Lung (tissue), 16 donors: Measurements from ENCODE around the gene RNF14. TPM values are rescaled to one million over a fixed set of nuclear protein-coding genes. Genes with fewer than 3 reads are reported as not detected.
"Not testable (repeated sequence)": the region's sequence is repeated elsewhere in the genome, so short reads cannot be mapped to it uniquely, and the experiment has no call there.

Experiments used
- ATAC-seq: fragments of 200-7000 bp; cut with Tn5 transposase; one replicate; pipeline ENCODE4 v1.9.1; 2020; ENCODE audit warnings: moderate number of reproducible peaks; ENCODE audit not compliant: insufficient read depth, low FRiP score
- DNase-seq, 3 donors: peaks; one replicate each; pipeline ENCODE4 v3.0.0-alpha.2; 2013 to 2017
- H3K27ac ChIP-seq, 2 donors: one replicate each; pipeline ENCODE4 v1.5.1; 2013; ENCODE audit warnings: mild to moderate bottlenecking in 2 of 2, moderate library complexity in 2 of 2, control low read depth in 1 of 2, inconsistent platforms in 1 of 2, low read depth in 1 of 2, low read length in 1 of 2
- H3K27me3 ChIP-seq, 3 donors: one replicate each; pipeline ENCODE4 v1.5.1; 2013; ENCODE audit warnings: low read length in 2 of 3; ENCODE audit not compliant: control insufficient read depth in 3 of 3, insufficient read depth in 3 of 3
- H3K36me3 ChIP-seq, 4 donors: one replicate each; pipeline ENCODE4 v1.5.1; 2013; ENCODE audit warnings: low read length in 4 of 4, mild to moderate bottlenecking in 1 of 4, moderate library complexity in 1 of 4; ENCODE audit not compliant: control insufficient read depth in 4 of 4, insufficient read depth in 4 of 4
- H3K4me1 ChIP-seq, 5 donors: one replicate each; pipeline ENCODE4 v1.5.1; 2013; ENCODE audit warnings: low read length in 5 of 5, mild to moderate bottlenecking in 2 of 5, moderate library complexity in 1 of 5; ENCODE audit not compliant: control insufficient read depth in 5 of 5, insufficient read depth in 5 of 5
- H3K4me3 ChIP-seq: one replicate; pipeline ENCODE4 v1.5.1; 2013; ENCODE audit warnings: mild to moderate bottlenecking, control low read depth, moderate library complexity
- H3K9ac ChIP-seq, 2 donors: one replicate each; pipeline ENCODE4 v1.5.1; 2013; ENCODE audit warnings: low read length in 2 of 2, control low read depth in 1 of 2; ENCODE audit not compliant: insufficient read depth in 1 of 2
- H3K9me3 ChIP-seq, 4 donors: one replicate each; pipeline ENCODE4 v1.5.1; 2013; ENCODE audit warnings: low read length in 3 of 4, mild to moderate bottlenecking in 1 of 4, moderate library complexity in 1 of 4; ENCODE audit not compliant: control insufficient read depth in 4 of 4, insufficient read depth in 3 of 4
- CTCF ChIP-seq: IDR thresholded peaks from 2 replicates; pipeline ENCODE4 v1.5.1; 2012; ENCODE audit warnings: mild to moderate bottlenecking; ENCODE audit errors: control extremely low read depth, extremely low read depth
- WGBS, 2 donors: extraction: QIAGEN DNeasy Blood & Tissue Kit; methylation state at CpG; one replicate each; pipeline ENCODE4 v1.1.7; 2013; 5-methylcytosine and 5-hydroxymethylcytosine counted together
- long read RNA-seq, 5 donors: transcript quantifications; one replicate each; lab custom pipeline, GENCODE V29; 2026
- polyA plus RNA-seq, 2 donors: library from polyadenylated mRNA; stranded (reverse); fragments of 200-250 nt; gene quantifications; one replicate each; pipeline ENCODE4 v1.2.1, GENCODE V29; 2013
- total RNA-seq, 2 donors: library from RNA; depleted of rRNA in 1 of 2; stranded (reverse); fragments of >200 nt in 1 of 2; gene quantifications; one replicate each; pipeline ENCODE4 v1.2.1, GENCODE V29; 2014 to 2021
- donor health status: control.
- donor health status: control.
- donor health status: Bipolar disorder and iron deficiency.
- donor health status: healthy.
- donor health status: DM: yes; HTN: yes; CAD: no.

The RNF14 gene
- total RNA-seq (10 to 100 TPM; 53.3 to 66.0 TPM), polyA plus RNA-seq (10 to 100 TPM; 16.8 to 36.9 TPM)
- long read RNA-seq, donor 1, full-length matches to known transcripts = 4 of 9 reads
- long read RNA-seq, donor 1, partial matches to known transcripts = 5 of 9 reads
- long read RNA-seq, donor 1, other reads (novel, unspliced or antisense) = 0 of 9 reads
- long read RNA-seq, donor 2, full-length matches to known transcripts = 2 of 2 reads
- long read RNA-seq, donor 2, partial matches to known transcripts = 0 of 2 reads
- long read RNA-seq, donor 2, other reads (novel, unspliced or antisense) = 0 of 2 reads
- long read RNA-seq, donor 3, full-length matches to known transcripts = 2 of 2 reads
- long read RNA-seq, donor 3, partial matches to known transcripts = 0 of 2 reads
- long read RNA-seq, donor 3, other reads (novel, unspliced or antisense) = 0 of 2 reads
- long read RNA-seq, donor 4, full-length matches to known transcripts = 1 of 10 reads
- long read RNA-seq, donor 4, partial matches to known transcripts = 9 of 10 reads
- long read RNA-seq, donor 4, other reads (novel, unspliced or antisense) = 0 of 10 reads
- long read RNA-seq, donor 5, full-length matches to known transcripts = 5 of 11 reads
- long read RNA-seq, donor 5, partial matches to known transcripts = 6 of 11 reads
- long read RNA-seq, donor 5, other reads (novel, unspliced or antisense) = 0 of 11 reads

- peak within 1 kb of the TSS; percentile 83 for H3K4me3 ChIP-seq
- peak; percentile 95 to 96 (median 95) for DNase-seq
- WGBS, 2 donors = 0 to 1% methylated on average over 62 to 63 of the region's 63 CpGs
- peaks cover 0 to 16% (median 8%) of the 10 kb centered on the region in 5 donors for H3K4me1 ChIP-seq
- H3K27me3 ChIP-seq = no peaks in the 10 kb centered on the region
- no peaks in the 10 kb centered on the region for H3K9me3 ChIP-seq
- TF ChIP-seq CTCF = peak; percentile 78
- H3K27ac ChIP-seq = peak within 1 kb of the TSS; percentile 96 to 100
- peak within 1 kb of the TSS; percentile 93 to 94 for H3K9ac ChIP-seq
- peak; percentile 96 for ATAC-seq
- peaks cover 3 to 7% (median 4%) of the 10 kb centered on the region in 4 donors for H3K36me3 ChIP-seq
These were observed at the start of gene RNF14 for GRCh38 chr5:141968914-141969608. TSS of gene RNF14 (plus strand) at chr5:141969105. CDS start at chr5:141973589, 4,484 bp downstream.

- Histone ChIP-seq H3K4me1 (peaks cover 3 to 11% (median 5%) of the 10 kb centered on the region in 5 donors), H3K27ac (no peak overlapping the region), H3K9me3 (no peaks in the 10 kb centered on the region), H3K9ac (no peak overlapping the region), H3K27me3 (peaks cover 0 to 11% (median 0%) of the 10 kb centered on the region in 3 donors), H3K4me3 (no peak overlapping the region), H3K36me3 (no peaks in the 10 kb centered on the region)
- TF ChIP-seq CTCF = no peak
- ATAC-seq (no peak), DNase-seq (no peak)
- WGBS, 2 donors = 92 to 94% methylated on average over 8 of the region's 8 CpGs
These were observed 49.4 kb upstream of the RNF14 start for GRCh38 chr5:141919218-141920119.

GRCh38 chr5:141920771-141921170 lies 48.1 kb upstream of the RNF14 start:
- ATAC-seq (no peak), DNase-seq (no peak)
- Histone ChIP-seq H3K27me3 (peaks cover 0 to 11% (median 0%) of the 10 kb centered on the region in 3 donors), H3K9me3 (no peaks in the 10 kb centered on the region), H3K36me3 (peaks cover 2 to 5% (median 4%) of the 10 kb centered on the region in 4 donors), H3K4me1 (peaks cover 5 to 12% (median 5%) of the 10 kb centered on the region in 5 donors), H3K9ac (no peak overlapping the region), H3K27ac (no peak overlapping the region), H3K4me3 (no peak overlapping the region)
- TF ChIP-seq CTCF = no peak
- 88 to 91% methylated on average over 2 of the region's 2 CpGs for WGBS, 2 donors

GRCh38 chr5:141922827-141923447 lies 46.0 kb upstream of the RNF14 start:
- DNase-seq, ATAC-seq, H3K9me3 ChIP-seq, H3K27me3 ChIP-seq: not testable (repeated sequence)
- peak overlapping the region; percentile 91 to 98 for H3K27ac ChIP-seq
- H3K9ac ChIP-seq = peak overlapping the region; percentile 90 to 93
- H3K4me3 ChIP-seq = peak overlapping the region; percentile 55
- WGBS, 2 donors = 57 to 60% methylated on average over 28 of the region's 28 CpGs
- peaks cover 5 to 12% (median 7%) of the 10 kb centered on the region in 5 donors for H3K4me1 ChIP-seq
- H3K36me3 ChIP-seq = peaks cover 14 to 23% (median 18%) of the 10 kb centered on the region in 4 donors
